Liver (tissue), 9 donors: Measurements from ENCODE around the gene UBE2L5. TPM values are rescaled to one million over a fixed set of nuclear protein-coding genes. Genes with fewer than 3 reads are reported as not detected.

ENCODE experiments used
- DNase-seq: peaks from one replicate; pipeline ENCODE4 v3.0.0-alpha.2; 2017; ENCODE audit warnings: low spot score
- H3K27ac ChIP-seq, 2 donors: one replicate each; pipeline ENCODE4 v1.7.0; 2013; ENCODE audit warnings: inconsistent platforms in 2 of 2, low read length in 2 of 2, control low read depth in 1 of 2, low read depth in 1 of 2, mild to moderate bottlenecking in 1 of 2
- H3K27me3 ChIP-seq, 4 donors: one replicate each; pipeline versions ENCODE4 v1.6.1 to v1.7.0; 2013; ENCODE audit warnings: low read length in 3 of 4, inconsistent platforms in 1 of 4, mild to moderate bottlenecking in 1 of 4, moderate library complexity in 1 of 4; ENCODE audit not compliant: control insufficient read depth in 4 of 4, insufficient read depth in 4 of 4
- H3K36me3 ChIP-seq, 4 donors: one replicate each; pipeline versions ENCODE4 v1.6.1 to v1.7.0; 2013; ENCODE audit warnings: low read length in 3 of 4, mild to moderate bottlenecking in 3 of 4, low read depth in 1 of 4, moderate library complexity in 1 of 4; ENCODE audit not compliant: control insufficient read depth in 4 of 4, insufficient read depth in 3 of 4
- H3K4me1 ChIP-seq, 4 donors: one replicate each; pipeline versions ENCODE4 v1.6.1 to v1.7.0; 2013; ENCODE audit warnings: low read length in 3 of 4, mild to moderate bottlenecking in 3 of 4, moderate library complexity in 1 of 4; ENCODE audit not compliant: control insufficient read depth in 4 of 4, insufficient read depth in 4 of 4
- H3K4me3 ChIP-seq, 3 donors: one replicate each; pipeline versions ENCODE4 v1.6.1 to v1.7.0; 2013; ENCODE audit warnings: low read length in 3 of 3, control low read depth in 1 of 3, low read depth in 1 of 3, mild to moderate bottlenecking in 1 of 3
- H3K9ac ChIP-seq, 2 donors: one replicate each; pipeline ENCODE4 v1.7.0; 2013; ENCODE audit warnings: low read length in 2 of 2, mild to moderate bottlenecking in 2 of 2, moderate library complexity in 2 of 2, control low read depth in 1 of 2, low read depth in 1 of 2
- H3K9me3 ChIP-seq, 4 donors: one replicate each; pipeline versions ENCODE4 v1.6.1 to v1.7.0; 2013; ENCODE audit warnings: low read length in 3 of 4; ENCODE audit not compliant: control insufficient read depth in 4 of 4
- EGR1 ChIP-seq, 2 donors: IDR thresholded peaks; 2 replicates each; pipeline ENCODE4 v1.6.1; 2016 to 2018; ENCODE audit warnings: antibody characterized with exemption in 2 of 2, low read depth in 2 of 2
- FOXA1 ChIP-seq: IDR thresholded peaks from 2 replicates; pipeline ENCODE4 v1.6.1; 2016; ENCODE audit warnings: antibody characterized with exemption
- FOXA2 ChIP-seq: IDR thresholded peaks from 2 replicates; pipeline ENCODE4 v1.6.1; 2016; ENCODE audit warnings: antibody characterized with exemption
- GABPA ChIP-seq, 2 donors: IDR thresholded peaks in 1 of 2; conservative IDR thresholded peaks in 1 of 2; 2 replicates each; pipeline ENCODE4 v1.6.1; 2016; ENCODE audit warnings: antibody characterized with exemption in 2 of 2, mild to moderate bottlenecking in 1 of 2, moderate library complexity in 1 of 2
- HNF4G ChIP-seq: IDR thresholded peaks from 2 replicates; pipeline ENCODE4 v1.6.1; 2016; ENCODE audit warnings: antibody characterized with exemption
- JUND ChIP-seq, 2 donors: IDR thresholded peaks; 2 replicates each; pipeline ENCODE4 v1.6.1; 2016; ENCODE audit warnings: antibody characterized with exemption in 2 of 2
- NR2F2 ChIP-seq: IDR thresholded peaks from 2 replicates; pipeline ENCODE4 v1.6.1; 2016; ENCODE audit warnings: antibody characterized with exemption
- RAD21 ChIP-seq, 2 donors: IDR thresholded peaks; 2 replicates each; pipeline ENCODE4 v1.6.1; 2016; ENCODE audit warnings: antibody characterized with exemption in 2 of 2, mild to moderate bottlenecking in 2 of 2
- RXRA ChIP-seq, 2 donors: IDR thresholded peaks; 2 replicates each; pipeline ENCODE4 v1.6.1; 2017 to 2018; ENCODE audit warnings: antibody characterized with exemption in 2 of 2, mild to moderate bottlenecking in 1 of 2
- TAF1 ChIP-seq: conservative IDR thresholded peaks from 2 replicates; pipeline ENCODE4 v1.6.1; 2016; ENCODE audit warnings: antibody characterized with exemption, mild to moderate bottlenecking
- WGBS: extraction: QIAGEN DNeasy Blood & Tissue Kit; methylation state at CpG from one replicate; pipeline ENCODE4 v1.1.7; 2013; 5-methylcytosine and 5-hydroxymethylcytosine counted together
- polyA plus RNA-seq, 2 donors: library from polyadenylated mRNA; stranded (reverse) in 1 of 2; unstranded in 1 of 2; fragments of 200-250 nt in 1 of 2; fragments of >200 nt in 1 of 2; fragmentation: Nextera tagmentation in 1 of 2; extraction: Ambion mirVana in 1 of 2; gene quantifications; one replicate each; pipeline versions ENCODE4 v1.2.1 to v1.2.3, GENCODE V29; 2013 to 2015
- total RNA-seq, 2 donors: library from RNA; depleted of rRNA; stranded (reverse); fragments of >200 nt; gene quantifications; one replicate each; pipeline ENCODE4 v1.2.3, GENCODE V29; 2014
- TF ChIP-seq, protein P1 (sequence below): IDR thresholded peaks from 2 replicates; pipeline ENCODE4 v1.6.1; 2016; ENCODE audit warnings: antibody characterized with exemption, mild to moderate bottlenecking
- TF ChIP-seq, protein P2 (sequence below): IDR thresholded peaks from 2 replicates; pipeline ENCODE4 v1.6.1; 2016; ENCODE audit warnings: antibody characterized with exemption
- TF ChIP-seq, protein P3 (sequence below): IDR thresholded peaks from 2 replicates; pipeline ENCODE4 v1.6.1; 2016; ENCODE audit warnings: antibody characterized with exemption
- TF ChIP-seq, protein P4 (sequence below): IDR thresholded peaks from 2 replicates; pipeline ENCODE4 v1.6.1; 2016; ENCODE audit warnings: antibody characterized with exemption
- donor health status: healthy.
- donor health status: healthy.
- donor health status: healthy.
- donor health status: healthy.
- donor health status: healthy.

The UBE2L5 gene
- total and polyA plus RNA-seq, 4 donors: 0.10 TPM; not detected in 3

DNA sequence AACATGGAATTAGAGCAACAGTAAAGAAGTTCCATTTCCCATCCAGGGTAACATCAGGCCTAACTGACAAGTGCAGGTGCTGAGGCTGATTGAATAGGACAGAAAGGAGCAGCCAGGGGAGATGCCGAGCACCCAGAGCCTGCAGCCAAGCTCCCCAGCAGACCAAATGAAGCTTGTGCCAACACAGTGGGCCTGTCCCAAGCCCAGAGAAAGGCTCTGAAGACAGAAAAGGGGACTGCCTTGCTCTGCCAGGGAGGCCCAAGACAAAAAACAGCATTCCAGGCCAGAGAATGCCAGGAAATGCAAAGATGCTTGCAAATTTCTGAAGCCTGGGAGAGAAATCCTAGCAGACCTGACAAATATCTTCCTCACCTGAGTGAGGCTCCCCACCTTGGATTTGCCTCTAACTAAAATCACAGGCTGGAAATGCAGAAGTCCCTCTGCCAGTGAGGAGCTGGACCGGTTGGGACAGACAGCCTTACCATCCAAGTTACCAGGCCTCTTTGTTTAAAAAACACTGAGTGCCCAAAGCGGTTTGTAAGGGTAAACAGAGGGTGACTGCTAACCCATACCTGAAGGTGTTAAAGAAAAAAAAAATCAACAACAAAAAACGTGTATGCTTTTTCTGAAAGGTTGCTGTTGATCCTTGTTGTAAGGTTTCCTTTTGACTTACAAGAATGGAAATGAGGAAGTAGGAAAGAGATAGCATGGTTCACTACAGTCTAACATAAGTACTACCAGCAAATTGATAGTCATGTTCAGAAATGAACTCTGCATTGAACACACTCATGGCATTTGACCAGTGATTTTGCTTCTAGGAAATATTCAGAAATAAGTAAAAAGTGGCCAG is 55.3 kb downstream of the UBE2L5 start:
- no peak for TF ChIP-seq EGR1 (IDR thresholded peaks at IDR 0.05; ENCODE audit: low read depth in 2 of 2)
- TF ChIP-seq, protein P1, sequence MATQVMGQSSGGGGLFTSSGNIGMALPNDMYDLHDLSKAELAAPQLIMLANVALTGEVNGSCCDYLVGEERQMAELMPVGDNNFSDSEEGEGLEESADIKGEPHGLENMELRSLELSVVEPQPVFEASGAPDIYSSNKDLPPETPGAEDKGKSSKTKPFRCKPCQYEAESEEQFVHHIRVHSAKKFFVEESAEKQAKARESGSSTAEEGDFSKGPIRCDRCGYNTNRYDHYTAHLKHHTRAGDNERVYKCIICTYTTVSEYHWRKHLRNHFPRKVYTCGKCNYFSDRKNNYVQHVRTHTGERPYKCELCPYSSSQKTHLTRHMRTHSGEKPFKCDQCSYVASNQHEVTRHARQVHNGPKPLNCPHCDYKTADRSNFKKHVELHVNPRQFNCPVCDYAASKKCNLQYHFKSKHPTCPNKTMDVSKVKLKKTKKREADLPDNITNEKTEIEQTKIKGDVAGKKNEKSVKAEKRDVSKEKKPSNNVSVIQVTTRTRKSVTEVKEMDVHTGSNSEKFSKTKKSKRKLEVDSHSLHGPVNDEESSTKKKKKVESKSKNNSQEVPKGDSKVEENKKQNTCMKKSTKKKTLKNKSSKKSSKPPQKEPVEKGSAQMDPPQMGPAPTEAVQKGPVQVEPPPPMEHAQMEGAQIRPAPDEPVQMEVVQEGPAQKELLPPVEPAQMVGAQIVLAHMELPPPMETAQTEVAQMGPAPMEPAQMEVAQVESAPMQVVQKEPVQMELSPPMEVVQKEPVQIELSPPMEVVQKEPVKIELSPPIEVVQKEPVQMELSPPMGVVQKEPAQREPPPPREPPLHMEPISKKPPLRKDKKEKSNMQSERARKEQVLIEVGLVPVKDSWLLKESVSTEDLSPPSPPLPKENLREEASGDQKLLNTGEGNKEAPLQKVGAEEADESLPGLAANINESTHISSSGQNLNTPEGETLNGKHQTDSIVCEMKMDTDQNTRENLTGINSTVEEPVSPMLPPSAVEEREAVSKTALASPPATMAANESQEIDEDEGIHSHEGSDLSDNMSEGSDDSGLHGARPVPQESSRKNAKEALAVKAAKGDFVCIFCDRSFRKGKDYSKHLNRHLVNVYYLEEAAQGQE: no peak
- no peak for TF ChIP-seq FOXA1
- no peak for TF ChIP-seq RAD21 (IDR thresholded peaks at IDR 0.05)
- TF ChIP-seq GABPA (IDR thresholded peaks at IDR 0.05 in 1 of 2, conservative IDR thresholded peaks at IDR 0.05 in 1 of 2): no peak
- no peak for TF ChIP-seq FOXA2
- no peak for TF ChIP-seq NR2F2
- TF ChIP-seq, protein P2, sequence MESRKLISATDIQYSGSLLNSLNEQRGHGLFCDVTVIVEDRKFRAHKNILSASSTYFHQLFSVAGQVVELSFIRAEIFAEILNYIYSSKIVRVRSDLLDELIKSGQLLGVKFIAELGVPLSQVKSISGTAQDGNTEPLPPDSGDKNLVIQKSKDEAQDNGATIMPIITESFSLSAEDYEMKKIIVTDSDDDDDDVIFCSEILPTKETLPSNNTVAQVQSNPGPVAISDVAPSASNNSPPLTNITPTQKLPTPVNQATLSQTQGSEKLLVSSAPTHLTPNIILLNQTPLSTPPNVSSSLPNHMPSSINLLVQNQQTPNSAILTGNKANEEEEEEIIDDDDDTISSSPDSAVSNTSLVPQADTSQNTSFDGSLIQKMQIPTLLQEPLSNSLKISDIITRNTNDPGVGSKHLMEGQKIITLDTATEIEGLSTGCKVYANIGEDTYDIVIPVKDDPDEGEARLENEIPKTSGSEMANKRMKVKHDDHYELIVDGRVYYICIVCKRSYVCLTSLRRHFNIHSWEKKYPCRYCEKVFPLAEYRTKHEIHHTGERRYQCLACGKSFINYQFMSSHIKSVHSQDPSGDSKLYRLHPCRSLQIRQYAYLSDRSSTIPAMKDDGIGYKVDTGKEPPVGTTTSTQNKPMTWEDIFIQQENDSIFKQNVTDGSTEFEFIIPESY: no peak
- TF ChIP-seq RXRA (IDR thresholded peaks at IDR 0.05): no peak
- TF ChIP-seq HNF4G: no peak
- no peak for TF ChIP-seq JUND (IDR thresholded peaks at IDR 0.05)
- TF ChIP-seq, protein P3, sequence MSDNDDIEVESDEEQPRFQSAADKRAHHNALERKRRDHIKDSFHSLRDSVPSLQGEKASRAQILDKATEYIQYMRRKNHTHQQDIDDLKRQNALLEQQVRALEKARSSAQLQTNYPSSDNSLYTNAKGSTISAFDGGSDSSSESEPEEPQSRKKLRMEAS: no peak
- TF ChIP-seq, protein P4, sequence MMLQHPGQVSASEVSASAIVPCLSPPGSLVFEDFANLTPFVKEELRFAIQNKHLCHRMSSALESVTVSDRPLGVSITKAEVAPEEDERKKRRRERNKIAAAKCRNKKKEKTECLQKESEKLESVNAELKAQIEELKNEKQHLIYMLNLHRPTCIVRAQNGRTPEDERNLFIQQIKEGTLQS: no peak
- TF ChIP-seq TAF1: no peak
- no peaks in the 10 kb centered on the region for H3K27me3 ChIP-seq

More for the DNA sequence above, 55.3 kb downstream of the UBE2L5 start:
- no peak overlapping the region for H3K4me3 ChIP-seq
- H3K9me3 ChIP-seq: no peaks in the 10 kb centered on the region
- DNase-seq: no peak
- H3K36me3 ChIP-seq: no peaks in the 10 kb centered on the region
- 54% methylated on average over 4 of the region's 4 CpGs for WGBS
- H3K9ac ChIP-seq: no peak overlapping the region
- no peak overlapping the region for H3K27ac ChIP-seq
- H3K4me1 ChIP-seq: peaks cover 0 to 15% (median 11%) of the 10 kb centered on the region in 4 donors

Other genes with a start within 250 kb of the UBE2L5 start
- 10 to 100 TPM in 1 of 2 donors, 1 to 10 TPM in 1; 8.6 to 12.8 TPM for gene KATNAL1, start 114.9 kb upstream of the UBE2L5 start, total RNA-seq
- 1 to 10 TPM; 2.7 to 3.3 TPM for gene KATNAL1, start 114.9 kb upstream of the UBE2L5 start, polyA plus RNA-seq
- 100 to 1,000 TPM in 1 of 2 donors, 10 to 100 TPM in 1; 83.9 to 276 TPM for gene HMGB1, start 43.4 kb downstream of the UBE2L5 start, total RNA-seq
- 100 to 1,000 TPM; 132 to 258 TPM for gene HMGB1, start 43.4 kb downstream of the UBE2L5 start, polyA plus RNA-seq
- gene USPL1, start 195.4 kb downstream of the UBE2L5 start, total RNA-seq: 10 to 100 TPM; 11.3 to 13.0 TPM
- 1 to 10 TPM; 4.1 to 5.2 TPM for gene USPL1, start 195.4 kb downstream of the UBE2L5 start, polyA plus RNA-seq